ENCODE measurements around the gene LRRC14B.
"Not testable (repeated sequence)": the region's sequence is repeated elsewhere in the genome, so short reads cannot be mapped to it uniquely, and the experiment has no call there.

Gene LRRC14B

GRCh38 chr5:241045-241669 is 49.9 kb downstream of the LRRC14B start:
- not testable (repeated sequence) for DNase-seq, ATAC-seq

GRCh38 chr5:243683-244367 is 52.5 kb downstream of the LRRC14B start:
- not testable (repeated sequence) for ATAC-seq, DNase-seq

- not testable (repeated sequence) for ATAC-seq
Measured at GRCh38 chr5:245717-246116, 54.4 kb downstream of the LRRC14B start.

More at GRCh38 chr5:245717-246116, 54.4 kb downstream of the LRRC14B start:
- not testable (repeated sequence) for DNase-seq

Data from stimulated activated naive CD8-positive, alpha-beta T cell treated with anti-CD3 and anti-CD28 coated beads, Interleukin-15, Interleukin-2, amounts not matched to agents 100 U/mL and 50 U/mL, for 24 hours (primary cell).